AG09319 (cell line): ENCODE measurements around the gene JUP.
"Not testable (repeated sequence)": the region's sequence is repeated elsewhere in the genome, so short reads cannot be mapped to it uniquely, and the experiment has no call there.

Experiments
- DNase-seq: peaks from one replicate; pipeline ENCODE4 v3.0.0-alpha.2; 2010; ENCODE audit warnings: low read depth; ENCODE audit errors: extremely low read depth
- CTCF ChIP-seq: IDR thresholded peaks from 2 replicates; pipeline ENCODE4 v1.5.1; 2011; ENCODE audit warnings: low read depth, mild to moderate bottlenecking, inconsistent platforms, low read length, moderate library complexity

Gene JUP

DNA sequence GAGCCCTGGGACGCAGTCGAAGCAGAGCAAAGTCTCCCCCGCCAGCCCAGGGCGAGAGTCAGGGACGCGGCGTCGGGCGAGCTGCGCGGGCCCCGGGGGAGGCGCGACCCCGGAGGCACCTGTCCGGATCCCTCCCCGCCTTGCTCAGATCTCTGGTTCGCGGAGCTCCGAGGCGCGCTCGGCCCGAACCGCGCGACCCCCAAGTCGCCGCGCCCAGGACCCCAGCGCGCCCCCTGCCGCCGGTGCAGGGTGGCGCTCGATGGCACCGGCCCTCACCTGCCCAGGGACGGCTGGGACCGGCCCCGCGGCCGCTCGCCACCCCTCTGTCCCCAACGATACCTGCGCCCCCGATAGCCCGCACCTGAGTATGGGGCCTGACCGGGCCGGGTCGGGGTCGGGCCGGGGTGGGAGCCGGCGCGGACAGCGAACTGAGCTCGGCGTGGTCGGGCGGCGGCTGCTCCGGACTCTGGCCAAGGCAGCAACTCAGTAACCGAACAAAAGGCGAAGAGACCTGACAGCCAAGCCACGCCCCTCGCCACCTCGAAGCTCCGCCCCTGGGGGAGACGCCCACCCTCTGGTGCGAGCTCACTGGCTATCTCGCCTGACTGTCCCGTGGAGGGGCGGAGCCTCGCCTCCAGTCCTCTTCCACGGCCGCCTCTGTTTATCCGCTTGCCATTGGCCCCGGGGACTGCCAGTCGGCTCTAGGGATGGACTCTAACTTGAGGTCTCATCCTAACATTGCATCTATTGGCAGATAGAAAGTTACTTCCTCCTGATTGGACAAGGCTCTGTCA is at the start of gene JUP:
Gene JUP (minus strand): TSS at position 485 of the 794 bp plus-strand sequence. CDS start 14,857 bp downstream, outside the sequence.
- peak; percentile 91 for DNase-seq

DNA sequence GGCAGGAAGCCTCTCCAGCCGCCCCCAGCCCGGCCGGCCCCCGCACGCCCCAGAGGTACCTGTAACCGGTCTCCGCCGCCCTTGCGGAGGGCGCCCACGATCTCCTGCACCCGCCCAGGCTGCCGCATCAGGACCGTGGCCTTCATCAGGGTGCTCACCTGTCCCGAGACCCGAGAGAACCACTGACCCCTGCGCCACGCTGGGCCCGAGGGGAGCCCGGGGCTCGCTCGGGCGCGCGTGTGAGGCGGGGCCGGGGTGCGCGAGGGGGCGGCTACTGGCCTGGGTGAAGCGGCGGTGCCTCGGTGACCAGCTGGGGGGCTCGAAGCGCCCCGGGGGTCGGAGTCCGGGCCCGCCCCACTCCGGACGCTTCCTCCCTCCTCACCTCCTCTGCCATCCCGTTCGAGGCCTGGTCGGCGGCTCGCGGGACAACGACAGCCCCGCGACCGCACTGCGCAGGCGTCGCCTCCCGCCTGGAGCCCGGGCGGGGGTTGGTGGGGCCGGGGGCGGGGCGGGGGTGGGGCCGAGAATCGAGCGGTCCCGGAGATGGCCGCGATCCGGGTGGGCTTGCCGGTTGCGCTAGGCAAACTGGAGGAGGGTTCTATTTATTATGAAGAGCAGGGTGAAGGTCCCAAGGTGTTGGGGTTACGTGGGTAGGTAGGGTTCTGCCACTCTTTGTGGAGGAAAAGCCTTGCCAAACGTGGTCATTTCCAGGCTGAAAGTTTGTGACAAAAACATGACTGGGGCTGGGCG is 49.5 kb upstream of the JUP start, which contains the start of gene NT5C3B:
Gene NT5C3B (minus strand): TSS at position 433 of the 750 bp plus-strand sequence. CDS start 39 bp downstream, at position 394.
- TF ChIP-seq CTCF = no peak
- DNase-seq = no peak

More for the DNA sequence above, at the start of gene JUP:
- TF ChIP-seq CTCF = no peak; the same call in 1 of the 2 replicates

DNA sequence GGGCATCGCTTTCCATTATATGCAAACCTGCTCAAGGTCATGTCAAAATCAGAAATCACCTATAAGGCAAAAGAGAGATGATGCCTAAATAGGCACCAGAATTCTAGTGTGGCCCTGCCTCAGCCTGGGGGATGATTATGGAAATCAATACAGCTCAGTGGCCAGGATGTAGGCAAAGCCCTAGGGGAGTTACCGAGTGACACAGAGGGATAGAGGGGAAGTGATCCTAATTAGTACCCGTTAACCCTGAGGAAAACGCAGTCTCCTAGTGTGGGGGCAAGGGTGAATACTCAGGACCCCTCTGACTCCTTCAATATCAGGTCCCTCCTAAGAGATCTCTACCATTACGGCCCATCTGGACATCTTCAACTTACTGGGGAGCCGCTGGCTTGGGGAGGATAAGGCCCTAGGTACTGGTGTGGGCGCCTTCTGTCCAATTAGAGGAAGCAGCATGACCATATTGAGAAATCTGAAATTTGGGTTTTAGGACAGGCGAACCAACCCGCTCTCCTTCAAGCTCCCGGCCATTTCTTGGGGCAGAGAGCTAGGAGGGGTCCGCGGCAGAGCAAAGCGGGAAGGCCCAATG is 48.8 kb upstream of the JUP start:
- DNase-seq = no peak
- TF ChIP-seq CTCF = no peak

- not testable (repeated sequence) for DNase-seq
Observed at GRCh38 chr17:41829961-41830360, 43.5 kb upstream of the JUP start.

GRCh38 chr17:41825175-41825845 is 38.8 kb upstream of the JUP start:
- TF ChIP-seq CTCF = no peak
- no peak for DNase-seq

DNA sequence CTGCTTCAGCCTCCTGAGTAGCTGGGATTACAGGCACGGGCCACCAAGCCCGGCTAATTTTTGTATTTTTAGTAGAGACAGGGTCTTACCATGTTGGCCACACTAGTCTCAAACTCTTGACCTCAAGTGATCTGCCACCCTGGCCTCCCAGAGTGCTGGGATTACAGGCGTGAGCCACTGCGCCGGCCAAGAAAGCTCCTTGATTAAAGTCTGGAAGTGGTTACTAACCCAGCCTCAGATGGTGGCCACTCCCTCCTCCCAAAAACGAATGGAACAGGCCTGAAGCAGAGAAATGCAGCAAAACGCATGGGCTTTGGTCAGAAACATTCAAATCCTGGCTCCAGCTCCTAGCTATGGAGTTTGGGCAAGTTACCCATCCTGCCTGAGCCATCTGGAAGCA is 37.6 kb upstream of the JUP start:
- peak; percentile 44 for DNase-seq
- no peak for TF ChIP-seq CTCF

GRCh38 chr17:41823580-41823979 is 37.1 kb upstream of the JUP start:
- TF ChIP-seq CTCF = no peak
- DNase-seq = no peak
